Heart left ventricle (tissue), 13 donors: ENCODE results near the gene TRDN.
"Not testable (repeated sequence)": the region's sequence is repeated elsewhere in the genome, so short reads cannot be mapped to it uniquely, and the experiment has no call there.

Source experiments
- POLR2A ChIP-seq, 2 donors: fragments of 450-650 bp; IDR thresholded peaks; one replicate each; pipeline ENCODE4 v1.6.1; 2017; ENCODE audit warnings: antibody characterized with exemption in 2 of 2, mild to moderate bottlenecking in 2 of 2, moderate library complexity in 2 of 2
- TF ChIP-seq, protein P1 (sequence below), 12 donors: fragments of 200-600 bp; sonication (generic) in 4 of 12; IDR thresholded peaks; one replicate each; pipeline versions ENCODE4 v1.5.0 to v1.8.0; 2018 to 2022; ENCODE audit warnings: antibody characterized with exemption in 12 of 12, mild to moderate bottlenecking in 5 of 12
- donor health status: ischemic (EF 13 %, LVEDD 7.1; RV severe dilation, severe dysfunction).
- donor health status: DM: no; HTN: yes; CAD: no.
- donor health status: DM: no; HTN: no; CAD: no.
- donor health status: ischemic (EF 25% LVEDD 6.9; RV normal size, moderate dysfunction).
- donor health status: ischemic (EF 25% LVEDD 5.7; RV mildly dilated, moderate dysfunction).
- donor health status: ischemic (EF 35%, LVEDD 5.7; RV mildly dilated, moderate dysfunction).
- donor health status: nonischemic (EF 11% LVEDD 7.7; RV severe dilation, severe dysfunction).
- donor health status: DM: yes; HTN: yes; CAD: no.
- donor health status: PGD.
- donor health status: ischemic (EF 29% LVEDD 5.4; RV normal size, mild dysfunction).
- donor health status: nonischemic (EF 23%, LVEDD 6.1; RV moderate dilation, normal function).

DNA sequence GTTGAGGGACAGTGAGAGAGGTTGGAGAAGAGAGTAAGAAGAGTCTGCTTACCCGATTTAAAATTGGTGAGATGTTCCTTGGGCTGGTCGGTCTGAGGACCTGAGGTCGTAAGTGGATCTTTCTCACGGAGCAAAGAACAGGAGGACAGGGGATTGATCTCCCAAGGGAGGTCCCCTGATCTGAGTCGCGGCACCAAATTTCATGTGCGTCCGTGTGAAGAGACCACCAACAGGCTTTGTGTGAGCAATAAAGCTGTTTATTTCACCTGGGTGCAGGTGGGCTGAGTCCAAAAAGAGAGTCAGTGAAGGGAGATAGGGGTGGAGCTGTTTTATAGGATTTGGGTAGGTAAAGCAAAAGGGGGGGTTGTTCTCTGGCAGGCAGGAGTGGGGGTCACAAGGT, 49.3 kb downstream of the TRDN start:
- not testable (repeated sequence) for TF ChIP-seq POLR2A (IDR thresholded peaks at IDR 0.05)
- TF ChIP-seq, protein P1, sequence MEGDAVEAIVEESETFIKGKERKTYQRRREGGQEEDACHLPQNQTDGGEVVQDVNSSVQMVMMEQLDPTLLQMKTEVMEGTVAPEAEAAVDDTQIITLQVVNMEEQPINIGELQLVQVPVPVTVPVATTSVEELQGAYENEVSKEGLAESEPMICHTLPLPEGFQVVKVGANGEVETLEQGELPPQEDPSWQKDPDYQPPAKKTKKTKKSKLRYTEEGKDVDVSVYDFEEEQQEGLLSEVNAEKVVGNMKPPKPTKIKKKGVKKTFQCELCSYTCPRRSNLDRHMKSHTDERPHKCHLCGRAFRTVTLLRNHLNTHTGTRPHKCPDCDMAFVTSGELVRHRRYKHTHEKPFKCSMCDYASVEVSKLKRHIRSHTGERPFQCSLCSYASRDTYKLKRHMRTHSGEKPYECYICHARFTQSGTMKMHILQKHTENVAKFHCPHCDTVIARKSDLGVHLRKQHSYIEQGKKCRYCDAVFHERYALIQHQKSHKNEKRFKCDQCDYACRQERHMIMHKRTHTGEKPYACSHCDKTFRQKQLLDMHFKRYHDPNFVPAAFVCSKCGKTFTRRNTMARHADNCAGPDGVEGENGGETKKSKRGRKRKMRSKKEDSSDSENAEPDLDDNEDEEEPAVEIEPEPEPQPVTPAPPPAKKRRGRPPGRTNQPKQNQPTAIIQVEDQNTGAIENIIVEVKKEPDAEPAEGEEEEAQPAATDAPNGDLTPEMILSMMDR (IDR thresholded peaks at IDR 0.05) = not testable (repeated sequence)
